HG03432 (cell line): ENCODE measurements around the gene IRAK4.

Source experiments
- ATAC-seq: cut with Tn5 transposase; IDR thresholded peaks from one replicate; pipeline ENCODE4 v1.9.1; 2021; ENCODE audit warnings: mild to moderate bottlenecking, moderate library complexity; ENCODE audit not compliant: unreplicated experiment

Gene IRAK4

DNA sequence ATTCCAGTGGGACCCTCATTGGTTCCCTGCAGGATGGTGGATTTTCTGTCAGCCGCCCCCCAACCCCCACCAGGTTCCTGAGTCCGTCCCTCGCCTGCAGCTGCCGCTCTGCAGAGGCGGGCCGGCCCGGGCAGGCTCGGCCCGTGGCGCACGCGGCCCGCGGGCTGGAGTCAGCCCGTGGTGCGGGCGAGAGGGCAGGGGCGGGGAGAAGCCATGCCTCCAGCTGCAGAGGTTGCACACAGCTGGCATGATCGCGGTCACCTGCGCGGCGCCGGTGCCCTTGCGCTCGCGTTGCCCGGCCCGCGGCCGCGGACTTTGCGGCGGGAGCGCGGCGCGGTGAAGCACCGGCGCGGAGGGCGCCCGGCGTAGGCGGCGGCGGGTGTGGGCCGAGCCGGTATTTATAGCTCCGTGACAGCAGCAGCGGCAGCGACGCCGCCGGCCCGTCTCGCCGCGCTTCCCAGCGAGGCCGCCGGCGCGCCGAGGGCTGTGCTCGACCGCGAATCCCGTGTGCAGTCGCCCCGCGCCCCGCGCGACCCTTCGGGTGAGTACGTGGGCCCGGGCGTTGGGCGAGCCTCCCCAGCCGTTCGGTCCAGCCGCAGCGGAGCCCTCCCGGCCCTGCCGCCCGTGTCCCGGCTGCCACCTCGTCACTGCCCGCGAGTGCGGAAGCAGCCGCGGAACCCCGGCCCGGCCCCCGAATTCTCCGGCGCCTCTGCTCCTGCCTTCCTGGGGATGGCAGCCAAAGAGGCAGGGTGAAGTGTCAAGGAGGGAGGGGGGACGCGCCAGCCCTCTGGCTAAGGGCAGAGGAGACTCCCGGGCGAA is 77.1 kb downstream of the IRAK4 start, which contains the start of gene TMEM117:
Gene TMEM117 (plus strand): TSS at position 426 of the 819 bp plus-strand sequence.
- ATAC-seq = peak; percentile 82

- peak; percentile 27 for ATAC-seq
Observed at GRCh38 chr12:43836475-43836989, 77.8 kb downstream of the IRAK4 start.
